Keratinocyte (primary cell): Measurements from ENCODE around the gene AP1AR.

ENCODE experiments used
- EZH2 ChIP-seq: IDR thresholded peaks from one replicate; pipeline ENCODE4 v1.6.1; 2012; ENCODE audit warnings: inconsistent platforms, mild to moderate bottlenecking, low read length, moderate library complexity
- TF ChIP-seq, protein P1 (sequence below), 3 experiments: IDR thresholded peaks in 1 of 3; conservative IDR thresholded peaks in 1 of 3; optimal IDR thresholded peaks in 1 of 3; 2 replicates in 2 of 3; 3 replicates in 1 of 3; pipeline versions ENCODE3 to v1.5.1; 2011; ENCODE audit warnings: low read length in 3 of 3, mild to moderate bottlenecking in 3 of 3, moderate library complexity in 2 of 3, control low read depth in 1 of 3, inconsistent platforms in 1 of 3; ENCODE audit not compliant: insufficient read depth in 2 of 3; ENCODE audit errors: extremely low read depth in 1 of 3

DNA sequence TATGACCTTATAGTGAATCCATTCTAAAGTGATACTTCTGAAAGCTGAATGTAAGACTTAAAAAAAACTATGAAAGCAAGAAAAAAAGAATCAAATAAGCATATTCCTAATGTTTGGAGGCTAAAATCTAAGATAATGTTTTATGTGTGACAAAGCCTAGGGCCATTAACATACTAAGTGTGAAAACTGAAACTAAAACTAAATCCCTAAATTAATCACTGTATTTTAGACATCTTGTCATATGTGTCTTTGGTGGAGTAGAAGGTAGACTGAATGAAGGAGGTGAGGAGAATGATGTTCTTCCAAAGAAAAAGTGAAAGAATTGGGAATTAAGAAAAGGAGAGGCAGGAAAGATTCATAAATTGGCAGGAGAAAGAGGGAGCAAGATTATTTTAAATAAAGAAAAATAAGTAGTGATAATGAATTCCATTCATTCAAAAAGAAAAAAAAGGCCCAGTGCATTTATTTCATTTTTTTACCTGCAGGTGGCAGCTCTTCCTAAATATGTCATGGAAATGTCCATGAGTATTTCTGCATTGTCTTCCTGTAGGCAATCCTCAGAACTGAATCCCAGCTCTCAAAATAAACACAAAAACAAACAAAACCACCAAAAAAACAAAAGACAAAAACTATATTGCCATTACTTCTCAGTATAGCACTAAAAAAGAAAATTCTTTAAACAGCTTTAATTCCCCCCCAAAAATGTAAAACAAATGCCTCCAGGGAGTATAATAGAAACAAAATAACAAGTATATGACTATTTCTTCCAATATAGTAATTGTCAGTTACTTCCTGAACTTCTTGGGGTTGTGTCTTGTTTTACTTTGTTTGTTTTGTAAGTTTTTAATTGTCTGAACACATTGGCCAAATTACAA, 17.0 kb upstream of the AP1AR start:
- no peak for TF ChIP-seq EZH2
- TF ChIP-seq, protein P1, sequence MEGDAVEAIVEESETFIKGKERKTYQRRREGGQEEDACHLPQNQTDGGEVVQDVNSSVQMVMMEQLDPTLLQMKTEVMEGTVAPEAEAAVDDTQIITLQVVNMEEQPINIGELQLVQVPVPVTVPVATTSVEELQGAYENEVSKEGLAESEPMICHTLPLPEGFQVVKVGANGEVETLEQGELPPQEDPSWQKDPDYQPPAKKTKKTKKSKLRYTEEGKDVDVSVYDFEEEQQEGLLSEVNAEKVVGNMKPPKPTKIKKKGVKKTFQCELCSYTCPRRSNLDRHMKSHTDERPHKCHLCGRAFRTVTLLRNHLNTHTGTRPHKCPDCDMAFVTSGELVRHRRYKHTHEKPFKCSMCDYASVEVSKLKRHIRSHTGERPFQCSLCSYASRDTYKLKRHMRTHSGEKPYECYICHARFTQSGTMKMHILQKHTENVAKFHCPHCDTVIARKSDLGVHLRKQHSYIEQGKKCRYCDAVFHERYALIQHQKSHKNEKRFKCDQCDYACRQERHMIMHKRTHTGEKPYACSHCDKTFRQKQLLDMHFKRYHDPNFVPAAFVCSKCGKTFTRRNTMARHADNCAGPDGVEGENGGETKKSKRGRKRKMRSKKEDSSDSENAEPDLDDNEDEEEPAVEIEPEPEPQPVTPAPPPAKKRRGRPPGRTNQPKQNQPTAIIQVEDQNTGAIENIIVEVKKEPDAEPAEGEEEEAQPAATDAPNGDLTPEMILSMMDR (optimal IDR thresholded peaks at IDR 0.05 in 1 of 3, IDR thresholded peaks at IDR 0.05 in 1 of 3, conservative IDR thresholded peaks at IDR 0.05 in 1 of 3; ENCODE audit: extremely low read depth in 1 of 3, insufficient read depth in 2 of 3, low read length in 3 of 3), result peak in 2 of 3 experiments; percentile 28 to 52
